GM12874 (cell line): ENCODE results near the gene ZNF597.

Source experiments
- TF ChIP-seq, protein P1 (sequence below): IDR thresholded peaks from 2 replicates; pipeline ENCODE4 v1.5.1; 2011; ENCODE audit warnings: low read depth, mild to moderate bottlenecking, control low read depth, low read length, moderate library complexity; ENCODE audit not compliant: insufficient read depth

The ZNF597 gene

GRCh38 chr16:3485821-3486505, 42.7 kb upstream of the ZNF597 start:
- TF ChIP-seq, protein P1, sequence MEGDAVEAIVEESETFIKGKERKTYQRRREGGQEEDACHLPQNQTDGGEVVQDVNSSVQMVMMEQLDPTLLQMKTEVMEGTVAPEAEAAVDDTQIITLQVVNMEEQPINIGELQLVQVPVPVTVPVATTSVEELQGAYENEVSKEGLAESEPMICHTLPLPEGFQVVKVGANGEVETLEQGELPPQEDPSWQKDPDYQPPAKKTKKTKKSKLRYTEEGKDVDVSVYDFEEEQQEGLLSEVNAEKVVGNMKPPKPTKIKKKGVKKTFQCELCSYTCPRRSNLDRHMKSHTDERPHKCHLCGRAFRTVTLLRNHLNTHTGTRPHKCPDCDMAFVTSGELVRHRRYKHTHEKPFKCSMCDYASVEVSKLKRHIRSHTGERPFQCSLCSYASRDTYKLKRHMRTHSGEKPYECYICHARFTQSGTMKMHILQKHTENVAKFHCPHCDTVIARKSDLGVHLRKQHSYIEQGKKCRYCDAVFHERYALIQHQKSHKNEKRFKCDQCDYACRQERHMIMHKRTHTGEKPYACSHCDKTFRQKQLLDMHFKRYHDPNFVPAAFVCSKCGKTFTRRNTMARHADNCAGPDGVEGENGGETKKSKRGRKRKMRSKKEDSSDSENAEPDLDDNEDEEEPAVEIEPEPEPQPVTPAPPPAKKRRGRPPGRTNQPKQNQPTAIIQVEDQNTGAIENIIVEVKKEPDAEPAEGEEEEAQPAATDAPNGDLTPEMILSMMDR: no peak

DNA sequence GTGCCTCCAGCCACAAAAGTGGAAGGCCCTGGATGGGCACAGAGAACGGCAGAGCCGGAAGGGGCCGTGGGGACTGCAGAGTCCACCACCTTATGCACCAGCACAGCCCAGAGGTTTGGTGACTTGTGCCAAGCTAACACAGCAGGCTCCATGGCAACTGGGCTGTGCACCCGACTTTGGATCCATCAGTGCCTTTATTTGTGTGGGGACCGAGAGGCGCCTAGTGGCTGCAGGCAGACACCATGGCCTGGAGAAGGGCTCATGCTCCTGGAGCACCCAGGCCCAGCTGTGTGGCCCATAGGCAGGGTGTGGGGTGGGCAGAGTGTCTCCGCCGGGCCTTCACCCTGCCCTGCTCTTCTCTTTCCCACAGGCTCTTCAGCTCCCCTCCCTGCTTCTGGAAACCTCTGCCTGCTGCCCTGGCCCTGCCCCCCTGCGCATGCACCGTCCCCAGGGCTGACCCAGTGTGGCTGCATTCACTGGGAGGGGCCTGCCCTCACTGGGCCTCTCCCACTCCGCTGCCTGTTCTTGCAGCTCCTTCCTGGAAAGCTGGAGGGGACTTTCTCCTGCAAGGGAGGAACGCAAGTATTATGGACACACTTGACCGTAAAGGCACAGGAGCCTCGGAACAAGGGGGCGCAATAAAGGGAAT, 41.9 kb upstream of the ZNF597 start:
- TF ChIP-seq, protein P1: no peak

- TF ChIP-seq, protein P1: no peak
These were observed 41.2 kb upstream of the ZNF597 start for GRCh38 chr16:3484318-3485096.

DNA sequence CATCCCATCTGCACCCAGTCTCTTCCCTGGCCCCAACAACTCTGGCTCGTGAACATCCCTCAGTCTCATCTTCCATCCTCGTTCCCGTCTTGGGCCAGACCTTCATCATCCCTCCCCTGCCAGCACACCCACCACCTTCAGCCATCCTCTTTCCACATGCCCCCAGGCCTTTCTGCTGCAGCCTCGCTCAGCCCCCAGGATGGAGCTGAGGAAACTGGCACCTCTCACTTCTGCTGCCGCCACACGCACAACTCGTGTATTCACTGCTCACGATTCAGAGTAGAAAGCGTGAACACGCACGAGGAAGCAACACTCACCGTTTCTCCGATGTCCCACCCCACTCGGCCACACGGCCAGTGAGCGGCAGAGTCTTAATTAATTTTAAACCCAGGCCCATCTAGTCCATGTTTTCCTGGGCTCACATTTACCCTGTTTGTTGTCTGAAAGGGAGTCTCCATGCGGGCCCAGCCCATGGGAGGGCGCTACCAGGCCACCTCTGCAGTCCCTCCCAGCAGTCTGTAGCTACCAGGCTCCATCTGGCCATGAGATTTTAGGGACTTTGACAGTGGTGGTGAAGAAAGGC, 39.4 kb upstream of the ZNF597 start:
- TF ChIP-seq, protein P1: no peak

GRCh38 chr16:3481696-3482658, 38.7 kb upstream of the ZNF597 start:
- TF ChIP-seq, protein P1: no peak

DNA sequence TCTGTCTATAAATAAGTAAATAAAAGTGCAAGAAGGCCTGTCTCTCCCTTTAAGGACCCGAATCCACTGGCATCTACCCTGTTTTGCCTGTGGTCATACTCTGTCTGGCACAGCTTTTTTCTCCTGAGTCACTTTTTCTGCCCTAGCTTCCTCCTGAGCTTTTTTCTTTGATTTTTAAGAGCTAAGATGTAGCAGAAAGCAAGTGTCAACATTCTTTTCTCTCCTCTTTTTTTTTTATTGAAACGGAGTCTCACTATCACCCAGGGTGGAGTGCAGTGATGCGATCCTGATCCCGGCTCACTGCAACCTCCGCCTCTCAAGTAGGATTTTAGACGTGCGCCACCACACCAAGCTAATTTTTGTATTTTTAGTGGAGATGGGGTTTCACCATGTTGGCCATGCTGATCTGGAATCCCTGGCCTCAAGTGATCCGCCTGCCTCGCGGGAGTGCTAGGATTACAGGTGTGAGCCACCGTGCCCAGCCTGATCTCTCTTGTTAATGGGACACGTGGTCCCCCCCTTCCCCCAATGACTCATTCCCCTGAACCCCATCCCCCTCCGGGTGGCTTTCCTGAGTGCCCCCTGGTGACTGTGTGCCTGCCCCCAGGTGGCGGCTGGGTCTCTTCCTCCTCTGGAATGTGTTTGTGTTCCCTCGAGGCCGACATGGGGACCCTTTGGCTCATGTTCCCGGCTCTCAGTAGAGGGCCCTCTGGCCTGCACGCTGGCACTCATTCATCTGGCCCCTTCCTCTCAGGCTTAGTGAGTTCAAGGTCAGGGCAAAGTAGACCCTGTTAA, 37.8 kb upstream of the ZNF597 start:
- TF ChIP-seq, protein P1: no peak
